Activated CD4-positive, alpha-beta memory T cell treated with anti-CD3 and anti-CD28 coated beads for 36 hours (primary cell): ENCODE measurements around the gene TRERF1. TPM values are rescaled to one million over a fixed set of nuclear protein-coding genes. Genes with fewer than 3 reads are reported as not detected.

ENCODE experiments used
- CTCF ChIA-PET: fragments of 350-600 bp; sonication (Branson Sonifier 250); formaldehyde crosslinking; loops from one replicate; lab custom pipeline; 2021; ENCODE audit warnings: antibody characterized with exemption, inconsistent platforms; lab: Charles Lee
- POLR2A ChIA-PET: fragments of 350-600 bp; sonication (Branson Sonifier 250); formaldehyde crosslinking; loops from one replicate; lab custom pipeline; 2021; ENCODE audit warnings: antibody characterized with exemption; lab: Charles Lee
- DNase-seq: peaks from one replicate; pipeline ENCODE4 v3.0.0-alpha.2; 2020
- H3K27ac Mint-ChIP-seq: one replicate; pipeline ENCODE4 v1.8.0; 2021; ENCODE audit warnings: mixed read lengths
- H3K27me3 Mint-ChIP-seq: one replicate; pipeline ENCODE4 v1.8.0; 2021; ENCODE audit warnings: mixed read lengths
- H3K36me3 Mint-ChIP-seq: one replicate; pipeline ENCODE4 v1.8.0; 2021; ENCODE audit warnings: mixed read lengths
- H3K4me1 Mint-ChIP-seq: one replicate; pipeline ENCODE4 v1.8.0; 2021; ENCODE audit warnings: low read depth, mixed read lengths
- H3K4me3 Mint-ChIP-seq: one replicate; pipeline ENCODE4 v1.8.0; 2021; ENCODE audit warnings: mild to moderate bottlenecking, mixed read lengths
- H3K9me3 Mint-ChIP-seq: one replicate; pipeline ENCODE4 v1.8.0; 2021; ENCODE audit warnings: mixed read lengths
- intact Hi-C: fragments of 100-400 bp; cut with micrococcal nuclease; formaldehyde crosslinking; loops from one replicate; pipeline ENCODE4 v1.15.1; 2023
- total RNA-seq, 2 experiments: library from RNA; stranded (reverse); gene quantifications; one replicate each; pipeline ENCODE4 v1.2.3, GENCODE V29; 2021

TRERF1 gene
- total RNA-seq, 2 experiments from 2014 or later = 16.3 to 16.7 TPM

DNA sequence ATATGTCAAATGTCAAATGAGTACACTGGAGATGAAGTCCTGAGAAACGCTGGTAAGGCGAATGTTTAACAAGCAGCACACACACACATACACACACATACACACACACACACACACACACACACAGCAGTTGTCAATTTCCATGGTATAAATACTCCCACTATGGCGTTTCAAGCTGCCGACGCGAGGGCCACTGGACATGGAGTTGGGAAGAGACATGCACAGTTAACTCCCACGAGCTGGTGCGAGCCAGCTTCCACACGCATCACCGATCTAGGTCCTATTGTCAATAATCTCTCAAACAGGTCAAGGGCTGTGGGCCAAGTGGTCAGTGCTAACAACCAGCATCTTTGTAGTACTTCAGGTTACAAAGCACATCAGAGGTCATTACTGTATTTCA lies 58.9 kb downstream of the TRERF1 start:
- ChIA-PET POLR2A (interaction anchor here (4.8 to 6.6 kb wide), 2 partner anchors 11 to 60 kb away, joined by 20 to 69 read pairs; partner anchors contain the start of gene TRERF1), CTCF (interaction anchor here (0.9 kb wide), 1 partner anchor 9 kb away, joined by 5 read pairs; no protein-coding TSS in a partner anchor)
- H3K27ac Mint-ChIP-seq = peak overlapping the region; percentile 23
- peaks cover 6% of the 10 kb centered on the region for H3K36me3 Mint-ChIP-seq
- H3K27me3 Mint-ChIP-seq = no peaks in the 10 kb centered on the region
- intact Hi-C loops = no loop called here
- H3K4me1 Mint-ChIP-seq = peaks cover 92% of the 10 kb centered on the region
- H3K9me3 Mint-ChIP-seq = no peaks in the 10 kb centered on the region
- no peak for DNase-seq
- H3K4me3 Mint-ChIP-seq = no peak overlapping the region

DNA sequence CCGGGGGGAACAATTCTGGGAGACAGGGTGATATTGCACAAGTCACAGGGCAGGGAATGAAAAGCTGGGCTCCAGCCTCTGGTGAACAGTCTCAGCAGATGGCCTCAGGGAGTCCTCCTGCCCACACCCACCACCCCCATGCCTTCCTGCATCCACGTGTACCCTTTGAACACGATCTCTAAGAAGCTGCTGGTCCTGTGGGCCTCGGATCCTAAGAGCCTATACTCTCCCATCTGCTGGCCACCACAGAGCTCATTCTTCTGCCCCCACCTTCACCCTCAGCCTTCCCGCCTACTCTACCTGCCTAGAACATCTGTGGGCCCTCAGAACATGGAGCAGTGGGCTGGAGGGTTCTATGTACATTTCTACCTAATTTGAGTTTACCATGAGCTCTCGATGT lies 60.3 kb downstream of the TRERF1 start:
- CTCF ChIA-PET = interaction anchor here (0.9 to 4.4 kb wide), 7 partner anchors 13 to 160 kb away, joined by 3 to 43 read pairs (median 13); no protein-coding TSS in a partner anchor
- Mint-ChIP-seq H3K36me3 (peaks cover 6% of the 10 kb centered on the region), H3K27ac (peak overlapping the region; percentile 98), H3K4me3 (peak overlapping the region; percentile 71), H3K4me1 (peaks cover 93% of the 10 kb centered on the region), H3K27me3 (no peaks in the 10 kb centered on the region), H3K9me3 (no peaks in the 10 kb centered on the region)
- POLR2A ChIA-PET = interaction anchor here (0.6 to 6.6 kb wide), 10 partner anchors 9 to 129 kb away, joined by 3 to 69 read pairs (median 17); partner anchors contain the start of gene TRERF1
- intact Hi-C loops = loop anchor here (2.0 kb wide), 1 partner anchor 25 kb away; no protein-coding TSS in a partner anchor
- peak; percentile 13 for DNase-seq

DNA sequence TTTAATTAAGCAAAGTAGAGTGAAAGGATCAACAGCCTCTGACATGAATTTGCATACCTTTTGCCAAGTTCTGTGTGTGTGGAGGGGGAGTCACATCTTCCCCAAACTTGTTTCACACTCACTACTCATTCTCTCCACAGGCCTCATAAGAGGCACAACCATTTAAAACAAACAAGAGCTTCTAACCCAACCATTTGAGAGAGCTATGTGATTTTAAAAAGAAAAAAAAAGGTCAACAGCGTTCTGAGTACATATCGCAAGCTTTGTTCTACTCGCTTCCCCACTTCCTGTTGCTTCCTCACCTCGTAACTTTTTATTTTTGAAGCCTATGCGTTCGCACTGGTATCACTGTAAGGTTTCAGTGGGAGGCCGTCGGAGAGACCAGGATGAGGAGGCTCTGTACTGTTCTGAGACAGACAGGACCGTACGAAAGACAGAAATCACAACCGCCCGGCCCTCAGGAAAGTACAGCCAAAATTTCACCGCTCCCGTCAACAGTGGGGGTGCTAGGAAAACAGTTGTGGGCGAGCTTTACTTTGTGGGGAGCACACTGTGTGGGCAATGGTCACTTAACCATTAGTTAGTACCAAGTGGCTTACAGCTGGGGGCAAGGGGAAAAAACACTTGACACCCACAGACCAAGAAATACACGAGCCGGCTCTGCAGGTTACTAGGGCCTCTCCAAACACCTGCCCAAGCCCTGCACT lies 61.3 kb downstream of the TRERF1 start:
- peaks cover 96% of the 10 kb centered on the region for H3K4me1 Mint-ChIP-seq
- ChIA-PET CTCF (interaction anchor here (0.5 to 4.4 kb wide), 19 partner anchors 10 to 176 kb away, joined by 3 to 43 read pairs (median 6); no protein-coding TSS in a partner anchor), POLR2A (interaction anchor here (0.6 to 6.6 kb wide), 18 partner anchors 8 to 157 kb away, joined by 3 to 69 read pairs (median 5); partner anchors contain the start of gene TRERF1)
- intact Hi-C loops = loop anchor here (1.0 to 2.0 kb wide), 7 partner anchors 12 to 61 kb away; partner anchors contain the start of gene TRERF1
- H3K36me3 Mint-ChIP-seq = peaks cover 6% of the 10 kb centered on the region
- peak overlapping the region; percentile 71 for H3K4me3 Mint-ChIP-seq
- no peaks in the 10 kb centered on the region for H3K27me3 Mint-ChIP-seq
- no peaks in the 10 kb centered on the region for H3K9me3 Mint-ChIP-seq
- DNase-seq = peak; percentile 88
- H3K27ac Mint-ChIP-seq = peak overlapping the region; percentile 98

DNA sequence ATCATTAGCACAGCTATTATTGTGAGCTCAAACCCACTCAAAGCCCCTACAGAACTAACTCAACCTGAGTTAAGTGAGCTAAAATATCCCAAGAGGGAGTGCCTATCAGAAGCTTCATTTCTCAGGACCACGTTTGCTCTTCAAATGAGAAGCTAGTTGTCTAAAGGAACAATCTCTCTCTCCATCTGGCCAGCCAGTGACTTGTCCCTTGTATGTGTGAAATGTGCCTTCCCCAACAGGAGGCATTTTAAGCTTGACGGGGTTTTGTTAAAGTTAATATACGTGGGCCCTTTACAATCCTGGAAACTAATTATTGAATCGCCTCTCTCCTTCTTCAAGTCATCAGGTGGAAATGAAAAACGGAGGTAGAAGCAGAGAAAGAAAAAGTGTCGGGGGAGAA lies 62.0 kb downstream of the TRERF1 start:
- peak overlapping the region; percentile 71 for H3K4me3 Mint-ChIP-seq
- peak overlapping the region; percentile 98 for H3K27ac Mint-ChIP-seq
- intact Hi-C loops = loop anchor here (1.0 to 5.0 kb wide), 8 partner anchors 13 to 133 kb away; partner anchors contain the start of gene TRERF1
- no peaks in the 10 kb centered on the region for H3K9me3 Mint-ChIP-seq
- H3K4me1 Mint-ChIP-seq = peaks cover 94% of the 10 kb centered on the region
- CTCF ChIA-PET = interaction anchor here (0.5 to 4.4 kb wide), 16 partner anchors 11 to 175 kb away, joined by 3 to 43 read pairs (median 6); no protein-coding TSS in a partner anchor
- POLR2A ChIA-PET = interaction anchor here (0.6 to 6.6 kb wide), 15 partner anchors 11 to 158 kb away, joined by 3 to 69 read pairs (median 6); partner anchors contain the start of gene TRERF1
- DNase-seq = no peak
- H3K27me3 Mint-ChIP-seq = no peaks in the 10 kb centered on the region
- peaks cover 6% of the 10 kb centered on the region for H3K36me3 Mint-ChIP-seq

DNA sequence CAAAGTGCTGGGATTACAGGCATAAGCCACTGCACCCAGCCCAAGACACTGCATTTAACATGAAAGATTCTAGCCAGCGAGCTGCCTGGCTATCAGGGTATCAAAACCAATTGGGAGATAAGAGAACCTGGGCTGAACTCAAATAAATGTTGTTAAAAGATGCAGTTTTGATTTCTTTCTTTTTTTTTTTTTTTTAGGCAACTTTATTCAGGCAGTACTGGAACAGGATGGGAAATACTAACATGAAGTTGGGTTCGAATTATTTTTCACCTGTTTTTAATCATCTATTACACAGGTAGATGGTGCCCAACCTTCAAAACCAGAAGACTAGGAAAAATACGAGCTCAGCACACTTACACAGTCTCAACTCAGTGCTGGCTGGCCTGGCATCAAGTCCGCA lies 63.7 kb downstream of the TRERF1 start:
- Mint-ChIP-seq H3K4me1 (peaks cover 94% of the 10 kb centered on the region), H3K27ac (peak overlapping the region; percentile 98), H3K9me3 (no peaks in the 10 kb centered on the region), H3K4me3 (peak overlapping the region; percentile 14), H3K27me3 (no peaks in the 10 kb centered on the region), H3K36me3 (peaks cover 6% of the 10 kb centered on the region)
- DNase-seq = no peak
- intact Hi-C loops = loop anchor here (5.0 kb wide), 1 partner anchor 134 kb away; no protein-coding TSS in a partner anchor
- ChIA-PET CTCF (interaction anchor here (0.6 to 4.4 kb wide), 8 partner anchors 14 to 250 kb away, joined by 3 to 43 read pairs (median 6); no protein-coding TSS in a partner anchor), POLR2A (interaction anchor here (0.8 to 6.6 kb wide), 6 partner anchors 10 to 65 kb away, joined by 3 to 69 read pairs (median 4); partner anchors contain the start of gene TRERF1)

DNA sequence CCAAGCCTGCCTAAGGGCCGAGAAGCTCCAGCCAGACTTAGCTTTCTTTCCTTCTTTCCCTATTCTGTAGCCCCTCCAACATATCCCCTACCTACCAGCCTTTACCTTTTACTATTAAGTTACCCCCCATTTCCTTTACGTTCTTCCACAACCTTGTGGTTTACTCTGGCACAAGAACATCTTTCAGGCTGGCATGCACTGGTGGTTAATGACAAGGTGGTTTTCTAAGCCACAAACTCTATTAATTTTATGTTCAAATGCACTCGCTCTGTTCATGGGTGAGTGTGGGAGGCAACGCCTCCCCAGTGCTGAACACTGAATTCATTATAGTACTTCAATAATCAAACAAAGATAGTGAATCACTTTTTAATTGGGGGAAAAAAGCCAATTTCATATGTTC lies 64.4 kb downstream of the TRERF1 start:
- Mint-ChIP-seq H3K36me3 (peaks cover 4% of the 10 kb centered on the region), H3K27me3 (no peaks in the 10 kb centered on the region), H3K4me3 (peak overlapping the region; percentile 17), H3K9me3 (no peaks in the 10 kb centered on the region), H3K27ac (peak overlapping the region; percentile 98), H3K4me1 (peaks cover 93% of the 10 kb centered on the region)
- ChIA-PET CTCF (interaction anchor here (0.9 to 1.1 kb wide), 2 partner anchors 19 to 173 kb away, joined by 3 read pairs; no protein-coding TSS in a partner anchor), POLR2A (interaction anchor here (1.1 to 6.6 kb wide), 3 partner anchors 16 to 176 kb away, joined by 3 to 69 read pairs (median 3); partner anchors contain the start of gene UBR2)
- intact Hi-C loops = loop anchor here (5.0 kb wide), 1 partner anchor 135 kb away; no protein-coding TSS in a partner anchor
- peak; percentile 55 for DNase-seq

DNA sequence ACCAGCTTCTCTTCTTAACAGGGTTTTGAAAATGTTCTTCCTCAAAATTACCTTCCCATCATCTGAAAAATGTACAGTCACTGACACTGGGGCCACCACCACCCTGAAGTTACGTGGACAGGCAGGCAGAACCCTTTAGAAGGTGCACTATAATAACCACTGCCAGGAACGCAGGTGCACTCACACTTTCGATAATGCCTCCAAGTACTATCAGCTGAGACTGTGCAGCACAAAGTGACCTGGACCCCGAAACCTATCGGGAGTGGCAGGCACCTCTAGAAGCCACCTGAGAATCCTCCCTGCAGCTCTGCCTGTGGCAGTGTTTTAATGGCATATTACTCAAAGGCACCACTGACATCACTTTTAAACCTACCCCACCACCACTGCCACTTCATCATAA lies 66.4 kb downstream of the TRERF1 start:
- Mint-ChIP-seq H3K4me1 (peaks cover 87% of the 10 kb centered on the region), H3K27me3 (no peaks in the 10 kb centered on the region), H3K27ac (no peak overlapping the region), H3K4me3 (no peak overlapping the region), H3K36me3 (peaks cover 3% of the 10 kb centered on the region), H3K9me3 (no peaks in the 10 kb centered on the region)
- POLR2A ChIA-PET = no interaction called here
- CTCF ChIA-PET = interaction anchor here (0.6 kb wide), 1 partner anchor 312 kb away, joined by 4 read pairs; no protein-coding TSS in a partner anchor
- no peak for DNase-seq
- intact Hi-C loops = loop anchor here (5.0 kb wide), 1 partner anchor 137 kb away; no protein-coding TSS in a partner anchor

DNA sequence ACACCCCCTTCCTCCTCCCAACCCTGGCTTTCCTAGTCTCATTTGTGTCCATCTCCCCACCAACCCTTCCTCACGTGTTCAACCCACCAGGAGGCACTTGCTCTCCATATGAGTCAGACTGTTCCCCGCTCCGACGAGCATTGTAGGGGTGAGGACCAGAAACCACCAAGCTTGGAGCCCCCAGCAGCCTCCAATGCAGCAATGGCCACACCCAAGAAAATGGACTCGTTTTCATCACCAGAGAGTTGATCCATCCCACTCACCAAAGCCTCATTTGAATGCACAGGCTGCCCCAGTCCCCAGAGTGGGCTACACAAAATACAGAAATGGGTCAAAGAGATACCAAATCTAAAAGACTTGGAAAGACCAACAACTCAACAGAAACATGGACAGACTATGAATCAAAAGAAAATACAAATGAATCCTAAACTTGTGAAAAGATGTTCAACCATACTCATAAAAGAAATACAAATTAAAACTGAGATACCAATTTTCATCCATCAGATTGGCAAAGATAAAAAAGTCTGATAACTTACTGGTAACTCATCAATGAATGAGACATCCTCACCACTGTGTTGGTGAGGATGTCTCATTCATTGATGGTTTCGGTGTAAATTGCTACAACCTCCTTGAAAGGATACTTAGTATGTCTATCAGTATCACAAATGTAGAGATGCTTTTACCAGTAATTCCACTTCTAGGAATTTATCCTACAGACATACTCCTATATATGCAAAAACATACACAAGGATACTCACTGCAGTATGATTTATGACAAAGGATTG lies 68.1 kb downstream of the TRERF1 start:
- CTCF ChIA-PET = interaction anchor here (1.0 to 1.6 kb wide), 8 partner anchors 7 to 164 kb away, joined by 3 to 4 read pairs (median 3); no protein-coding TSS in a partner anchor
- H3K4me1 Mint-ChIP-seq = peaks cover 85% of the 10 kb centered on the region
- peak; percentile 64 for DNase-seq
- no peaks in the 10 kb centered on the region for H3K27me3 Mint-ChIP-seq
- peak overlapping the region; percentile 93 for H3K27ac Mint-ChIP-seq
- peak overlapping the region; percentile 33 for H3K4me3 Mint-ChIP-seq
- H3K36me3 Mint-ChIP-seq = peaks cover under 1% of the 10 kb centered on the region
- POLR2A ChIA-PET = interaction anchor here (0.6 to 2.1 kb wide), 6 partner anchors 15 to 45 kb away, joined by 3 to 8 read pairs (median 3); no protein-coding TSS in a partner anchor
- H3K9me3 Mint-ChIP-seq = no peaks in the 10 kb centered on the region
- intact Hi-C loops = loop anchor here (1.0 kb wide), 1 partner anchor 15 kb away; no protein-coding TSS in a partner anchor

DNA sequence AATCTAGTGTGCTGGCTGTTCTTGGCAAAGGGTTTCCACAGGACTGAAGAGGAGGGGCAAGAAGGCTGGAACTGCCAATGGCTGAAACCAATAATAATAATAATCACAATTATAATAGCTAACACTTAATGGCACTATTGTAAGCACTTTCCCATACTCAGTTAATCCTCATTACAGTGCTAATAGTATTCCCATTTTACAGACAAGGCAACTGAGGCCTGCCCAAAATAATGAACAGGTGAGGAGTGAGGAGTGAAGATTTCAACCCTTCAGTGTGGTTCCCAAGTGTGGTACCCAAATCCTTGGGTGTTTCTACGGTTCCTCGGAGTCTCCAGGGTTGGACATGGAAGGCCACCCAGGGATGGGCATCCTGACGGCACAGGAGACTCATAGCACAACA lies 69.9 kb downstream of the TRERF1 start:
- POLR2A ChIA-PET = no interaction called here
- Mint-ChIP-seq H3K4me3 (no peak overlapping the region), H3K27me3 (no peaks in the 10 kb centered on the region), H3K27ac (no peak overlapping the region), H3K9me3 (no peaks in the 10 kb centered on the region), H3K4me1 (peaks cover 85% of the 10 kb centered on the region), H3K36me3 (no peaks in the 10 kb centered on the region)
- no peak for DNase-seq
- CTCF ChIA-PET = interaction anchor here (1.0 kb wide), 1 partner anchor 9 kb away, joined by 3 read pairs; no protein-coding TSS in a partner anchor
- intact Hi-C loops = no loop called here

DNA sequence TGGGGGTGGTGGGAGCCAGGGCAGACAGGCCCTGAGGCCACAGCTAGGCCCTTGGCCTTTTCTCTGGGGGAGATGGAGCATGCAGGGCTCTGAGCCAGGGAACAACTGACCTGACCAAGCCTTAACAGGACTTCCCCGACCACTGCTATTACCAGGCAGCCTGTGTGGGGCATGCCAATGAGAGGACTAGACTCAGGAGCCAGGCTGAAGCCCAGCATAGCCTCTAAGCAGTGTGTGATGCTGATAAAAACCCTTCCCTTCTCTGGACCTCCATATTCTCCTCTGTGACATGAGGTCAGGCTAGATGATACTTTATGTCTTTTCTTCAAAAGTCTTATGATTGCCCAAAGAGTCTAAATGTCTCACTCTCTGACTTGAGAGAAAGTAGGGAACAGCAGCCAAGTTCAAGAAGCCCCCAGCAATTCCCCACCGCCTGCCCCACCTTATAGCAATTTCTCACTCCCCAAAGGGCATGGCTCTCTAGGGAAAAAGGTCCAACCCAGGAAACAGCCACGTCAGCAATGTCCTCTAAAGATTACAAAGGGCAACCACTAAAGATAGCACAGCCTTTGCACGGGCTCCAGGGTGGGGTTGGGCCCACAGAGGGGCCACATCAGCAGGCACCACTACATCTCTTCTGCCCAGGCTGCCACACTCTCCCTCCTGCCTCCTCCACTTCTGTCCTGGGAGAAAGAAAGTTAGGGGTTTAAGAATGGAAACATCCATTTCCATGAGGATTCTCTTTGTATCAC lies 71.3 kb downstream of the TRERF1 start:
- no peak overlapping the region for H3K4me3 Mint-ChIP-seq
- peaks cover 77% of the 10 kb centered on the region for H3K4me1 Mint-ChIP-seq
- POLR2A ChIA-PET = interaction anchor here (0.5 kb wide), 1 partner anchor 165 kb away, joined by 4 read pairs; no protein-coding TSS in a partner anchor
- CTCF ChIA-PET = interaction anchor here (1.0 kb wide), 1 partner anchor 7 kb away, joined by 3 read pairs; no protein-coding TSS in a partner anchor
- H3K27me3 Mint-ChIP-seq = no peaks in the 10 kb centered on the region
- no peaks in the 10 kb centered on the region for H3K36me3 Mint-ChIP-seq
- no peaks in the 10 kb centered on the region for H3K9me3 Mint-ChIP-seq
- DNase-seq = no peak
- peak overlapping the region; percentile 33 for H3K27ac Mint-ChIP-seq
- intact Hi-C loops = no loop called here
